ENCODE measurements around the gene MAN2B1.
A peak's percentile ranks its signal among the peaks of the same experiment; 100 is the strongest.
"Not testable (repeated sequence)": the region's sequence is repeated elsewhere in the genome, so short reads cannot be mapped to it uniquely, and the experiment has no call there.

MAN2B1 gene

DNA sequence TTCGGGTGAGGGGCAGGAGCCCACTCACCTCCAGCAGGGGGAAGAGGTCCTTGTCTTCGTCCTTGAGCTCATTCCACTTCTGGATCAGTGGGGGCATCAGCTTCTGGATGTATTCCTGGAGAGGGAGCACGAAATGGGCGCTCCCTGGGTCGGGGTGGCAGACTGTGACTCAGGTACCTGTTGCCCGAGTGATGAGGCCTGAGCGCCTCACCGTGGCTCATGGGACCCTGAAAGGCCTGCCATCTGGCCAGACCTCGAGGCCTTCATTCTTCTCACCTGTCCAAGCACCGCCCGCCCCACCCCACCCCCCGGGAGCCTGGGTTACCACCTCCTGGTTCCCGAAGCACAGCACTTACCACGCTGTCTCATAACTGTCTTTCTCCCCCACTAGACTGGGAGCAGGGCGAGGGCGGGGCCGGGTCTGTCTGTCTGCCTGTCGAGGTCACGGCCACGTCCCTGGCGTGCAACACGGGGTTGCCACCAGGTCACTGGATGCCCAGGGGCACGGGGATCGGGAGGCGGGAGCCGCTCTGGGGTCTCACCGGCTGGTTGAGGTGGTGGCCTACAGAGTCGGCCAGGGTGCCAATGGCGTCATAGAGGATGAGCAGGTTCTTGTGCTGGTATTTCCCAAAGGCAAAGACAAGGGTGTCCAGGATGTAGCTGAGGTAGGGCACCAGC, 39.3 kb upstream of the MAN2B1 start:
- TF ChIP-seq, protein P1, sequence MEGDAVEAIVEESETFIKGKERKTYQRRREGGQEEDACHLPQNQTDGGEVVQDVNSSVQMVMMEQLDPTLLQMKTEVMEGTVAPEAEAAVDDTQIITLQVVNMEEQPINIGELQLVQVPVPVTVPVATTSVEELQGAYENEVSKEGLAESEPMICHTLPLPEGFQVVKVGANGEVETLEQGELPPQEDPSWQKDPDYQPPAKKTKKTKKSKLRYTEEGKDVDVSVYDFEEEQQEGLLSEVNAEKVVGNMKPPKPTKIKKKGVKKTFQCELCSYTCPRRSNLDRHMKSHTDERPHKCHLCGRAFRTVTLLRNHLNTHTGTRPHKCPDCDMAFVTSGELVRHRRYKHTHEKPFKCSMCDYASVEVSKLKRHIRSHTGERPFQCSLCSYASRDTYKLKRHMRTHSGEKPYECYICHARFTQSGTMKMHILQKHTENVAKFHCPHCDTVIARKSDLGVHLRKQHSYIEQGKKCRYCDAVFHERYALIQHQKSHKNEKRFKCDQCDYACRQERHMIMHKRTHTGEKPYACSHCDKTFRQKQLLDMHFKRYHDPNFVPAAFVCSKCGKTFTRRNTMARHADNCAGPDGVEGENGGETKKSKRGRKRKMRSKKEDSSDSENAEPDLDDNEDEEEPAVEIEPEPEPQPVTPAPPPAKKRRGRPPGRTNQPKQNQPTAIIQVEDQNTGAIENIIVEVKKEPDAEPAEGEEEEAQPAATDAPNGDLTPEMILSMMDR (IDR thresholded peaks at IDR 0.05; ENCODE audit: borderline replicate concordance, insufficient read depth, low read depth, low read length) = no peak
- H3K4me3 ChIP-seq (ENCODE audit: low read depth, low read length) = no peak overlapping the region

DNA sequence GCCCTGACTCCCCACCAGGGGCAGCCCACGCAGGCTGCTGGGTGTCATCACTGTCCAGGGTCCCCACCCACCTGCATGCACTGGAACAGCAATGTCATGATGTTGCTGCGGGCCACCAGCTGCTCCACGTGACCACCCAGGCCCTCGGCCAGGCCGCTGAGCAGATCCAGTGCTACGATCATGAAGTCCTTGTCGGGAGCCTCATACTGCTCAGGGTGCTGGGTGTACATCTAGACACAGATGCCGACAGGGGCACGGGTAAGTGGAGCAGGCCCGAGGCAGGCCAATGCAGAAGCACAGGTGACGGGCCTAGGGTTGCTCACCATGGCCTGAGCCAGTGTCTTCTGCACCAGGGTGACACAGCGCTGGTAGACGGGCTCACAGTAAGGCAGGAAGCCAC, 38.6 kb upstream of the MAN2B1 start:
- TF ChIP-seq, protein P1 (IDR thresholded peaks at IDR 0.05; ENCODE audit: borderline replicate concordance, insufficient read depth, low read depth, low read length) = no peak
- H3K4me3 ChIP-seq (ENCODE audit: low read depth, low read length) = no peak overlapping the region

DNA sequence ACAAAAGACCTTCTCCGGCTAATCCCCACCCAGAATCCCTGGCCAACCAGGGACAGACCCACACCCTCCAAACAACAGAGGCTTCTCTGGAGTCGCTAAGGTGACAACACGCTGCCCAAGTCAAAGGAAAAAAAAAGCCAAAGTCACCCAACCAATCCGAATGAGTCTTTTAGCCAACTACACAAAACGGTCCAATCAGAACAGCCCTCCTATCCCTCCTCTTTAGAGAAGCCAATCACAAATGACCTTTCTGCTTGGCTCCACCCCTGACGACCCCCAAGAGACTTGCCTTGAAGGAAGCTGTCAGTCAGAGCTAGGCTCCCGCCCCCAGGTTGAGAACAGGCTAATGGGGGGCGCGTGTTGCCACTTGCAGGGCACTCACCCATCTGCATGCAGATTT, 36.5 kb upstream of the MAN2B1 start:
- H3K4me3 ChIP-seq (ENCODE audit: low read depth, low read length) = no peak overlapping the region

DNA sequence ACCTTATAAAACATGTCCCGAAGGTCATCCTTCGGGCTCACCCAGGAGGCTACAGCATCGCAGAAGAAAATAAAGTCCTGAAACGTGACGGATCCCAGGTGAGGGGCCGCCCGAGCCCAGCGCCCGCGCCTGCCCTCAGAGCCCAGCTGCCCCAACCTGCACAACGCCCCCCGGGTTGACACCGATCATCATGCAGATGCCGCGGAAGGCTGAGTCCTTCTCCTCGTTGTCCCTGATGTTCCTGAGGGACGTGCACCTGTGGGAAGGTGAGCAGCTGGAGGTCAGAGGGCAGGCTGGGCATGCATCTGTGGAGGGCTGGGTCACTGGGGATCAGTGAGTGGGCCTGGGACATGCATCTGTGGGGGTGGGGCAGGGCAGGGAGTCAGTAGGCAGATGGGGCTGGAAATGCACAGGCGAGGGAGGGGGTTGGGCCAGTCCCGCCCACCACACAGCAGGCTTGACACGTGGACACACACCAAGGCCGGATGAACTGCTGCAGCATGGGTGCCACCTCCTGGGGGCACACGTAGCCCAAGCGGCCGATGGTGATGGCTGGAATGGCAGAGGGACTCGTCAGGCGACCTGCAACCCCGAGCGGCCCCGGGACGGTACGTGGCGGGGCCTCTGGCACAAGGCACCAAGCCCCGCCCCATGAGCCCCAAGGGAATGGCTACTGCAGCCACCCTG, 35.2 kb upstream of the MAN2B1 start:
- no peak overlapping the region for H3K4me3 ChIP-seq (ENCODE audit: low read depth, low read length)
- TF ChIP-seq, protein P1 (IDR thresholded peaks at IDR 0.05; ENCODE audit: borderline replicate concordance, insufficient read depth, low read depth, low read length) = no peak

More for the DNA sequence above, 36.5 kb upstream of the MAN2B1 start:
- TF ChIP-seq, protein P1 (IDR thresholded peaks at IDR 0.05; ENCODE audit: borderline replicate concordance, insufficient read depth, low read depth, low read length) = no peak

DNA sequence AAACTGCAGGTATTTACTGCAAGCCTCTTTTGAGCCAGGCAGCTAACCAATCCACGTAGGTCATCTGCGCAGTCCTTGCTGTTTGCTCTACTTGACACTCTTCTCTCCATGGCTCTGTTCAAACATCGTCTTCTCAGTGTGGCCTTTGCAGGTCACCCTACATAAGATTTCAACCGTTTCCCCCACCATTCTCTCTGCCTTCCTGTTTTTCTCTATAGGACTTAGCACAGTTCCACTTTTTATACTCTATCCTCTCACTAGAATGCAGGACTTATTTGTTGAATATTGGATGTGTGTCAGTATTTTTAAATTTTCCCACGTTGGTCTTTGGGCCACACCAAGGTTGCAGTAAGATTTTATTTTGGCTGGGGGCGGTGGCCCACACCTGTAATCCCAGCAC, 31.6 kb upstream of the MAN2B1 start:
- no peak overlapping the region for H3K4me3 ChIP-seq (ENCODE audit: low read depth, low read length)
- TF ChIP-seq, protein P1 (IDR thresholded peaks at IDR 0.05; ENCODE audit: borderline replicate concordance, insufficient read depth, low read depth, low read length) = no peak

DNA sequence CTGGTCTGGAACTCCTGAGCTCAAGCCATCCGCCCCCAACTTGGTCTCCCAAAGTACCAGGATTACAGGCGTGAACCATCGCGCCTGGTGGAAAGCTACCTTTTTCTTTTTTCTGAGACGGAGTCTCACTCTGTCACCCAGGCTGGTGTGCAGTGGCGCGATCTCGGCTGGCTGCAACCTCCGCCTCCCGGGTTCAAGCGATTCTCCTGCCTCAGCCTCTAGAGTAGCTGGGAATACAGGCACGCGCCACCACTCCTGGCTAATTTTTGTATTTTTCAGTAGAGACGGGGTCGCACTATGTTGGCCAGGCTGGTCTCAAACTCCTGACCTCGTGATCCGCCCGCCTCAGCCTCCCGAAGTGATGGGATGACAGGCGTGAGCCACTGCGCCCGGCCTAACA, 30.9 kb upstream of the MAN2B1 start:
- H3K4me3 ChIP-seq (ENCODE audit: low read depth, low read length) = not testable (repeated sequence)

DNA sequence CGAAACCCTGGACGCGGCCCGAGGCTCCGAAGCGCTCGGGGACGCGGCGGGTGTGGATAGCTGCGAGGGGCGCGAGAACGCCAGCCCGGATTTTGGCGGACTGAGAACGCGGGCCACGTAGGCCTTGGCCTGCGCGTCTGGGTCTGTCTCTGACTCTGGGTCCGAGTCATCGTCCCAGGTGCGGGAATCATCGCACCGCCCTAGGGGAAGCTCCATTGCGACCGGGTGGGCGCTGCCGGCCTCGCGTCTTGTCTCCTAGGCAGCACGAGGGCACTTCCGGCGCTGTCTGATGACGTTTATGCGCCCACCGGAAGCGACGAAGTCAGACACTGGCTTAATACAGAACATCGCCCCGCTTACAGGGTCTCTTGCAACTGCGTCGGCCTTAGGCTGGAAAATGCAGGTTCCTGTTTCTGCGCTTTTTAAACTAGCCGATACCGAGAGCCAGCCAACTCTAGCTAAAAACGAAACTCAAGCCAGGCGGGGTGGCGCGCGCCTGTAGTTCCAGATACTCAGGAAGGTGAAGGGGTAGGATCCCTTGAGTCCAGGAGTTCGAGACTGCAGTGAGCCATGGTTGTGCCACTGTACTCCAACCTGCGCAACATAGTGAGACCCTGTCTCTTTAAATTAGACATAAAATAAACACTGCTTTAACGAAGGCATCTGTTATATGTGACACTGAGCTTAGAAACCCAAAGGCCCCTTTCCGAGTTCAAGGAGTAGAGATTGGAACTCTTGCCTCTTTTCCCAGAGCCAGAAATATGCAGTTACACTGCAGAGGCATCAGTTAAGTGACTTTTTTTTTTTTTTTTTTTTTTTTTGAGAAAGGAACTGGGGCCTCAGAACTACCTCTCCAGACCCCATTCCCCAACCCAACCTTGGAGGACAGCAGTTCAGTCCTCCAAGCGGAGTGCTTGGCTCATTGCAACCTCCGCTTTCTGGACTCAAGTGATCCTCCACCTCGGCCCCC, 30.1 kb upstream of the MAN2B1 start, which contains the start of gene FBXW9:
TSS of gene FBXW9 (minus strand) at position 266 of the 970 bp plus-strand sequence. CDS start at position 216, 50 bp downstream.
- peak within 1 kb of the TSS; percentile 93 for H3K4me3 ChIP-seq (ENCODE audit: low read depth, low read length)

More for the DNA sequence above, 30.1 kb upstream of the MAN2B1 start, which contains the start of gene FBXW9:
- TF ChIP-seq, protein P1 (IDR thresholded peaks at IDR 0.05; ENCODE audit: borderline replicate concordance, insufficient read depth, low read depth, low read length) = no peak
